Fibroblast of mammary gland (primary cell): Measurements from ENCODE around the gene MAML3.

ENCODE experiments used
- DNase-seq: peaks from one replicate; pipeline ENCODE4 v3.0.0-alpha.2; 2010; ENCODE audit warnings: low read depth
- H3K4me3 ChIP-seq: 2 replicates; pipeline ENCODE4 v1.5.1; 2011; ENCODE audit warnings: low read depth, mild to moderate bottlenecking, low read length, moderate library complexity; ENCODE audit not compliant: control insufficient read depth
- CTCF ChIP-seq: conservative IDR thresholded peaks from 2 replicates; pipeline ENCODE4 v1.5.1; 2011; ENCODE audit warnings: low read depth, low read length, inconsistent platforms; ENCODE audit not compliant: control insufficient read depth, insufficient read depth

MAML3 gene

DNA sequence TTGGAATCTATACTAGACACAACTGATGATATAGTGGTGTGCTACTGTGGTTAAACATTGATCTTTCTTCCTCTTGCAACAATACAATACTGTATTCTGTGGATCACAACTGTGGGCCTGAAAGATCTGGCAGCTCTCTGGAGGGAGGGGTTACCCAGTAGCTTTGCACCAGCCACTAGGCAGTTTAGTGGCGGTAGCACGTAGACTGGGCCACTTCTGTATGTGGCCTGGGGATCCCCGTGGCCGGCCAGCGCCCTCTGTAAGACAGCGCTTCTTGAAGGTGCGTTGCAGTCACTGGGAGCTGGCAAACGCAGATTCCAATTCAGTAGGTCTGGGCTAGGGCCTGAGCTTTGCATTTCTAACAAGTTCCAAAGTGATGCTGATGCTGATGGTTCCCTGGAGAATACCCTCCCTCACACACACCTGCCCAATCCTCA is 319.7 kb downstream of the MAML3 start:
- no peak overlapping the region for H3K4me3 ChIP-seq
- TF ChIP-seq CTCF, result no peak
- DNase-seq, result no peak

- TF ChIP-seq CTCF, result no peak
- DNase-seq, result no peak
- no peak overlapping the region for H3K4me3 ChIP-seq
These were observed 320.7 kb downstream of the MAML3 start for GRCh38 chr4:139833151-139833910.

GRCh38 chr4:139828966-139829664 is 324.9 kb downstream of the MAML3 start:
- TF ChIP-seq CTCF, result no peak
- DNase-seq, result no peak
- no peak overlapping the region for H3K4me3 ChIP-seq

- TF ChIP-seq CTCF, result no peak
- H3K4me3 ChIP-seq, result no peak overlapping the region
- no peak for DNase-seq
These were observed 327.6 kb downstream of the MAML3 start for GRCh38 chr4:139826426-139826825.

DNA sequence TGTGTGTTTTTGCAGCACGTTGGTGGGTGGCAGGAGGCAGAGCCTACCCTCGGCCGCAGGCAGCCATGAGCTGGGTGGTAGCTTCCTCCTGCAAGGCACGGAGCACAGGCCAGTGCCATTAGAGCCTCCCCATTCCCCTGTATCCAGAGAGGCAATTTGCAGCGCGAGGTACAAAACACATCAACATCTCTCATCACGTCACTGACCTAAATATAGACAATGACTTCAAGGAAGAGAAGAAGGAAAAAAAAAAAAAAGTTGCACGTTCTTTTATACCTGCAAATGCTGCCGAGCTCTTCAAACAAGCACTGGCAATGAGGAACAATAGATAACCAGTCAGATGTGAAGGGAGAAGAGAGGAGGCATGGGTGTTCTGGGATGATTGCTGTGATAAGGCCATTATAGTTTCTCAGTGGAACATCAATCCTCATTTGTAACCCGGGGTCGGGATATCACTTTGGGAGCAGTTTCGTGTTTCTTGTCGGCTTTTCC is 328.4 kb downstream of the MAML3 start:
- no peak for DNase-seq
- no peak for TF ChIP-seq CTCF
- no peak overlapping the region for H3K4me3 ChIP-seq

DNA sequence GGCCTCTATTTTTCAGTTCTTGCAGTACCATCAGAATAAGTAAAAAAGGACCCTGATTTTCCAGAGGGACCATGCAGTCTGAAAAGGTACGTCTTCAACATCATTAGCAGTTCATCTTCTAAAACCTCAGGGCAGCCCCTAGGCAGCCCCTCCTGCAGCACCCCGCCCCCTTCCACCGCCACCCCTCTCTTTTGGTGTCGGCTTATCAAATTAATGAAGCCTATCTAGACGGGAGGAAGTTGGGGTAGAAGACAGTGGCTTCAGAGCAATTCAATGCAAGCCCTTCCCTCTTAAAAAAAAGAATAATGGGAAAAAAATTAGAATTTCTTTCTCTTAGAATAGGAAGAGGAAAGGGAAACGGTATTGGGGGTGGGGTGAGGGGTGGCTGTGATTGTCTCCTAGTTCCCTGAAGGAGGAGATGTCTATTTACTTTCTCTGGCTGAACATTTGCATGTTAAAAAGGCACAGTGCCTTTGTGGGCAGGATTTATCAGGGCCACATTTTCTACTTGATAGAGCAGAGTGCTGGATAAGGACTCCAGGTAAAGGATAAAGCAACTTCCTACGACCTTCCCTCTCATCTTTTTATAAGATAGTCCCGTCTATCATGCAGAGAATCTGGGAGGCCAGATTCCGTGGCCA is 329.0 kb downstream of the MAML3 start:
- H3K4me3 ChIP-seq, result no peak overlapping the region
- DNase-seq, result no peak
- TF ChIP-seq CTCF, result no peak
